Bladder microvascular endothelial cell (primary cell): Measurements from ENCODE around the gene KLF15. TPM values are rescaled to one million over a fixed set of nuclear protein-coding genes. Genes with fewer than 3 reads are reported as not detected.

ENCODE experiments used
- total RNA-seq: library from RNA; depleted of rRNA; stranded (reverse); fragments of >200 nt; gene quantifications from 2 replicates; pipeline ENCODE4 v1.2.3, GENCODE V29; 2014

Gene KLF15
- total RNA-seq: 0.49 and 1.7 TPM in 2 replicates

DNA sequence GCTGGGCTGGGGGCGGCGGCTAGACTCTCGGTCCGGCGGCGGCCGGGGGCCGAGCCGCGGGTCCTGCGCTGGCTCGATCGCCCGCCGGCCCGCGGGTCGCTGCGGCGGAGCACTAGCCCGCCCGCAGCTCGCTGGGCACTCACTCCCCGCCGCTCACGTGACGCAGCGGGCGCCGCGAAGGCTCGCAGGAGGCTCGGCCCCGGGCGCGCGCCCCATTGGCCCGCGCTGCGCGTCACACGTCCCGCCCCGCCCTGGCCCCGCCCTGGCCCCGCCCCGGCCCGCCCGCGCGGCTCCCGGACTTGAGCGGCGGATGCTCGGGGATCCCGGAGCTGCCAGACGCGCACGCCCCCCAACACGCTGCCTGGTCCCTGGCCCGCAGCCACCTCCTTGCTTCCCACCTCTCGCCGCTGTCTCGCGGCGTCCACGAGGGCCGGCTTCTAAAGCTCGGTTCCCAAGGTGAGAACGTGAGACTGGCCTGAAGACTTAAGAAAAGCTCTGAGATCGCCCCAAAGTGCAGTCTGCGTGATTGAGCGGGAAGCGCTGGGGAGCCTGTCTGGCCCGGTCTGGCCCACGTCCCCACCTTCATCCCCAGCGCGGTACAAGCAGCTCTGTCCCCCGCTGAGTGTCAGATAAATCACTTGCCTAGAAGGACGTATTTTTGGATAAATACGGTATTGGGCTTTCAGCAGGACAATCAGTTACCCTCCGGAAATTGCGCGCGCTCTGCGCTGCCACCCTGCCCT, at the start of gene KLF15:
Gene KLF15, minus strand, starts transcription at position 114 of the 743 bp plus-strand sequence. CDS start 4,486 bp downstream, outside the sequence.

DNA sequence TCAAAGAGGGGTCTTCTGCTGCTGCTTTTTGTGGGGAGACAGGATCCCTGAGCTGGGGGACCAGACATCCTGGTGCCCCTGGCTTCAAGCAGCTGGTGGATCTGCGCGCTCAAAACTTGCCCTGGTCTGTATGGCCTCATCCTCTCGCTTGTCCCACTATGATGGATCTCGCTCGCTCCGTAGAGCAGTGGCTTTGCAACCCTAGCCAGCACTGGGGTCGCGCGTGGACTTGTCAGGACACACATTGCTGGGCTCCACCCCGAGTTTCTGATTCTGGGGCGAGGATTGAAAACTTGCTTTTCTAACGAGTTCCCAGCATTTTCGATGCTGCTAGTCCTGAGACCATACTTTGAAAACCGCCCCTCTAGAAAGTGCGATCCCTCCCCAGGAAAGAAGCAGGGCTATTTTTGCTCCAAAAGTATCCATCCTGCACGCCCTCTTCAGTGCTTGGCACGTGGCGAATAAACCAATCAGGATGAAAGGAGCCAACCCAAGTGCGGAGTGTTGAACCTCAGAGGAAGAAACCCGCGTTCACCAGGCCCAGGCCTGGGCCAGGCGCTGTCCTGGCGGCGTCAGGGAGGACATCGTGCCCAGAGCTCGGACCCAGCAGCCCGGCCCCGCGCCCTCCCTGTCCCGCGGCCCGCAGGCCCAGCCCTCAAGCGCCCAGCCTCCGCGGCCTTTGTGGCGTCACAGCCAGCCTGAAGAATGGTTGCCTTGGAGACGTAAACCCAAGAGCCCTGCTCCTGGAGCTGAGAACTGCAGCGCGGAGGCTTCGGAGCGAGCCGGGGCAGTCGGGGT, 37.2 kb upstream of the KLF15 start, which contains the start of gene CFAP100:
Gene CFAP100, plus strand, starts transcription at position 731 of the 798 bp plus-strand sequence. CDS start 1,092 bp downstream, outside the sequence.

Other genes starting within 250 kb of the KLF15 start
- under 0.01 TPM in 1 of 2 replicates, not detected in the other for gene ALDH1L1, start 176.8 kb downstream of the KLF15 start, total RNA-seq
- gene CFAP100, start 37.5 kb upstream of the KLF15 start, total RNA-seq: not detected in 2 replicates
- 9.1 and 21.0 TPM in 2 replicates for gene ZXDC, start 118.5 kb upstream of the KLF15 start, total RNA-seq
- not detected in 2 replicates for gene UROC1, start 160.4 kb upstream of the KLF15 start, total RNA-seq
- gene CHST13, start 166.7 kb upstream of the KLF15 start, total RNA-seq: not detected in 2 replicates
- gene C3orf22, start 201.5 kb upstream of the KLF15 start, total RNA-seq: not detected in 2 replicates